Kidney glomerular epithelial cell (primary cell): ENCODE data around the gene BATF.
"Not testable (repeated sequence)": the region's sequence is repeated elsewhere in the genome, so short reads cannot be mapped to it uniquely, and the experiment has no call there.

Source experiments
- DNase-seq: peaks from one replicate; lab custom pipeline; 2025; lab: John Stamatoyannopoulos, UW

The BATF gene, protein sequence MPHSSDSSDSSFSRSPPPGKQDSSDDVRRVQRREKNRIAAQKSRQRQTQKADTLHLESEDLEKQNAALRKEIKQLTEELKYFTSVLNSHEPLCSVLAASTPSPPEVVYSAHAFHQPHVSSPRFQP

DNA sequence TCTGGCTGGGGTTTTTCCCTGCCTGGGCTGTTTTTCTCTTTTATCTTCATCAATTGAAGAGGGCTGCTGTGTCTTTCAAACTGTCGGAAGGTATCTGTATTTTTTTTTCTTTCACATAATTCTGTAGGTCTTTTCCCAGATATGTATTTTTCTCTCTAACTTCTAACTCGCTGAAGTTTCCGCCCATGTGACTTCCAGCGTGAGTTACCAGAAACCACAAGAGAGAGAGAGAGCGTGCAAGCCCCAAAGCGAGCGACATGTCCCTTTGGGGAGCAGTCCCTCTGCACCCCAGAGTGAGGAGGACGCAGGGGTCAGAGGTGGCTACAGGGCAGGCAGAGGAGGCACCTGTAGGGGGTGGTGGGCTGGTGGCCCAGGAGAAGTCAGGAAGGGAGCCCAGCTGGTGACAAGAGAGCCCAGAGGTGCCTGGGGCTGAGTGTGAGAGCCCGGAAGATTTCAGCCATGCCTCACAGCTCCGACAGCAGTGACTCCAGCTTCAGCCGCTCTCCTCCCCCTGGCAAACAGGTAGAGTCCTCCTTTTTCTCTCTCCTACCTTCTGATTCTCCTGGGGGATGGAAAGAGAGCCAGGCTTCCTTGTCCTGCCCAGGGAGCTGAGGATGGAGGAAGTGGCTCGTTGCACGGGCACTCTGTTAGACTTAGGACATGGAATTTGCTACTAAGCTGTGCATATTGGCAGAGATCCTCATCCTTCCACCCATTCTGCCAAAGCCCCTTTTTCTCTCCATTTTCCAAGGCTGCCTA lies at the start of gene BATF:
BATF (plus strand) TSS at position 246 of the 759 bp plus-strand sequence; CDS start at position 460, 214 bp downstream.
- DNase-seq, result no peak

- DNase-seq, result not testable (repeated sequence)
Observed at GRCh38 chr14:75474127-75474526, 48.1 kb upstream of the BATF start.

DNA sequence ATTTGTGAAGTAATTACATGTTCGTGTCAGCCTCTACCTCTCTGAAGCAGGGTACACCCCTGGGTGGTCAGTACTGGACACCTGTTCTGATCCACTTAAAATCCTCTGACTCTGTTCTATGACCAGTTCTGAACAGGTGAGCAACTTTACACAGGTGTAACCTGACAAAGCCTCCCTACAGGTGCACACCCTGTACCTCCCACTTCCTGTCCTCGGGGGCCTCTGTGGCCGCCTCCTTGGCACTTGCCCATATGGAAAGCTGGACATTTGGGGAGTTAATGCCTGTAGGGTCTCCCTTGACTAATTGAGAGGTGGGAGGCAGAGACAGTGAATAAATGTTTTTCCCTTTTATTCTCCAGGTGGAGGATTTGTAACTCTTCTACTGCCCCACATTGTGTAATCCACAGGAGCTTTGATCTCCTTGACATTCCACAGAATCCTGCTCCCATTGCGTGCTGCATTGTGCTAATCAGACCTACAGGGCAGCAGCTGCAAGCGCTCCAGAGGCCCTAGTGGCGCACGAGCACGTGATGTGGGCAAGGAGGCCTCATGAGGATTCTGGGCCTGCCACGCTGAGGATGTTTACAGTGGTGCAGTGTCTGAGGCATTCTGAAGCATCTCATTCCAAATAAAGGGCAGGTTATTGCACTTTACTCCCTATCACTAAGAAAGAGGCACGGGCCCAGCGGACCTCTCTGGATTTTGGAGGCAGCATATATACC lies 45.8 kb upstream of the BATF start:
- DNase-seq, result no peak

GRCh38 chr14:75477881-75478280 lies 44.4 kb upstream of the BATF start:
- DNase-seq, result no peak

DNA sequence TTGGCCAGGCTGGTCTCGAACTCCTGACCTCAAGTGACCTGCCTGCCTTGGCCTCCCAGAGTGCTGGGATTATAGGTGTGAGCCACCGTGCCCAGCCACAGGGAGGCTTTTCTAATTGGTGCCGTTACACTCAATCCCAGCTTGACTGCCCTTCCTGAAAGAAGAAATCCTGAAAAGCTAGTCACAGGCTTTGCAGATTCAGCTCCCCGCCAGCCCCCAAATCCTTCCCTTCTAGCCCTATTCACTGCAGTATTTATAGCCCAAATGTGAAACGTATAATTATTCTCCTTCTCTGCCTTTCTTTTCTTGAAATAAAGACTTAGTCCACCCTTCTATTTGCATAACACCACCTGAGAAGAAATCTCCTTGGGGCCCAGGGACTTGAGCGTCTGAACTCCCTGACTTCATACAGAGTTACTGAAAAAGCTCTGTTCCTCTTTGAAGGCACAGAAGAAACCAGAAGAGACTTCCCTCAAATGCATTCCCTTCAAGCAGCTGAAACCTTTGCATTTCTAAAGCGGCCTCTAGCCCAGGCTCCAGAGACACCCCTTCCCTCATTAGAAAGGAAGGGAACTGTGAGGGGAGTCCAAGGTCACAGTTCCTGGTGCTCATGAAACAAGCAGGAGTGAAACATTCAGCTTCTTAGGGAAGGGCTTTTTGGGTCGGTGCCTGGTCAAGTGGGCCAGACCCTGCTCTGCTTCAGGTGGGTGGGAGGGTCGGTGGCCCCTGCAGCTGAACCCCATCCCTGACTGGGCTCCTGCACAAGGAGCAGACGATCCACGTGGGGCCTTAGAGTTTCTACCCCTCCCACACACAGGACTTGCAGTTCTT lies 42.3 kb upstream of the BATF start:
- no peak for DNase-seq

- DNase-seq, result no peak
Observed at GRCh38 chr14:75482366-75482765, 39.9 kb upstream of the BATF start.

DNA sequence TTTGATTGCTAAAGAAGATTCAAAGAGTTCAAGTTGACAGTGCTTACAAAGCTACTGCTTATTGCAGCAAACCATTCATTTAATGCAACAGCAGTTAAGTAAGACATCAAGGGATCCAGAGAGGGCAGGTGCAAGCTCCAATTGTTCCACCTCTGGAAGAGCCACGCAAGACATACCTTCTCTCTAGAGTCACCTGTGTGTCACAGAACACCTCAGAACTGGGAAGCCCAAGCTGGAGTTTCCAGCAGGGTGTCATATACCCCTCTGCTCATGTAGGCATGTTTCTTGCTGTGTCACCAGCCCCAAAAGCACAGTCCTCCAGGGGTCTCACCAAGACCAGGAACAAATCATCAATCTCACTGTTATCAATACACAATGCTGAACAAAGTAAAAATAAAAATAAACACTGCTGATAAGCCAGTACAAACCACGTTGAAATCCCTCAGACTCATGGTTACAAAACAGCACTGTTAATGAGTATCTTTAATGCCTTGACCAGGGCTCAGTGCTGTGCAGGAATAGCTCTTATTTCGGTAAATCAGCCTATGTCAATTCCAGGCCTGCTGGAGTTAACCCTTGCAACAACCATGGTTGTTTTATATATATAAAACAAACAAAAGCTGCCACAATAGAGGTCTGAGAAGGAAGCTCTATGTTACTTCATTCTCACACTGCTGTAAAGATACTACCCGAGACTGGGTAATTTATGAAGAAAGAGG lies 37.4 kb upstream of the BATF start:
- no peak for DNase-seq

DNA sequence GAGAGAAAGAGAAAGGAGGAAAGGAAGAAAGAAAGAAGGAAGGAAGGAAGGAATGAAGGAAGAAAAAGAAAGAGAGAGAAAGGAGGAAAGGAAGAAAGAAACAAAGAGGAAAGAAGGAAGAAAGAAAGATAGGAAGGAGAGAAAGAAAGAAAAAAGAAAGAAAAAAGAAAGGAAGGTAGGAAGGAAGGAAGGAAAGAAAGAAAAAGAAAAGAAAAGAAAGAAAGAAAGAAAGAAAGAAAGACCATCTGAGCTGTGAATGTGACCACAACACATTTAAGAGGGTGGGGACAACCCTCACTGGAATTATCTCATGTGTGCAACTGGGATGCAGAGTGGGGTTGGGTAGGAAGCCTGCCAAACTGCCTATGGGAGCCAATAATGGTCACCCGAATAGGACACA lies 36.0 kb upstream of the BATF start:
- DNase-seq, result no peak

- peak; percentile 10 for DNase-seq
Observed at GRCh38 chr14:75487155-75487671, 35.1 kb upstream of the BATF start.

DNA sequence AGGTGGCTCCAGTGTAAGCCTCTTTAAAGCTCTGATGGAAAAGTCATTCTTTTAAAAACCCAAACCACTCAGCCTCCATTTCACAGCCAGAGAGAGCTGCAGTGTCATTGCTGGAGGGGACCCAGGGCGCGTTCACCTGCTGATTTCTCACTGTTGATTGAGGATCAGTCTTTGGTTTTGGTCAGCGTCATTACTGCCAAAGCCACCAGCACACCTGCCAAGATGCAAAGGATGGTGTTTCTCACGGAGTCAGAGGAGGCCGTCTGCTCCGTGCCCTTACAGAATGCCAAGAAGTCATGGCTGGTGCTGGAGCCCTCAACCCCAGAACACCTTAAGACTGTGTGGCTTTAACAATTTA lies 32.8 kb upstream of the BATF start:
- DNase-seq, result no peak

DNA sequence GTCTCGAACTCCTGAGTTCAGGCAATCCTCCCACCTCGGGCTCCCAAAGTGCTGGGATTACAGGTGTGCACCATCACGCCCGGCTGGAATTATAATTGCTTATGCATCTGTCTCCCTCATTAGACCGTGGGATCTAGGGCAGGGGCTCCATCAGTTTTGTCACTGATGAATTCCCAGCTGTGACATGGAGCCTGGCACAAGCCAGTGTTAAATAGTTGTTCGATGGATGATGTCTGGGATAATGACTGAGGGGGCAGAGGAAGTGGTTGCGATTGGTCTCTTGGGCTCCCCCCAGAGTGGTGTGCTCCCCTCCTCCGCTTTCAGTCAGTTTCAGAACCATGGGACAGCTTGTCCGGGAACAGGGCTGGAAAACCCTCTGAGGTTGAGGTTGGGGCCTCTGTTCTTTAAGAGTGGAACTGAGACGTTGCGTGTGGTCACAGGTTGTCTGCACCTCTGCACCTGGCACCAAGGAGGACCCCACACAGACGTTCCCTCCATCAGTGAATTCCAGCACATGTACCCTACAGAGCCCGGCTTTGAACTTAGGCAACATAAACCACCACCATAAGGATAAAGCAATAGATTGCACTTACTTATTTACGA lies 30.8 kb upstream of the BATF start:
- DNase-seq, result no peak

GRCh38 chr14:75492832-75493591 lies 29.3 kb upstream of the BATF start:
- DNase-seq, result no peak

DNA sequence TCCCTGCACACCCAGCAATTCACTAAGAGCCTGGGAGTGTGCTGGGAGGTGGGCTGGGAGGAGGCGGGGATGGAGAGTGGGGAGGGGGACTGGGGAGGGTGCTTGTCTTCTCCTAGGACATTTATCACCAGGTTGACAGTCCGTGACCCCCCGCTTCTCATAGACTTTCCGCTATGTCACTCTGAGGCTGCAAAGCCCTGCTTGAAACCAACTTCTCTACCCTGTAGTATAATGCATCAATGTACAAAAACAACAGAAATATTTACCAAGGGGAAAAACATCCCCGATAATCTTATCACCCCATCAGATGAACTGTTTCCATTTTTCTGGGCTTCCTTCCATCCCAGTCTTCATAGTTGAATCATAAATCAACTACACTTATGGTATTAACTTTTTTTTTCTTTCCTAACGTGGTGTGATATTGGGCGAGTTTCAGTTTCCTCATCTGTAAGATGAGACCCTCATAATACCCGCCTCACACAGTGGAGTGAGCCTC lies 28.6 kb upstream of the BATF start:
- no peak for DNase-seq

DNA sequence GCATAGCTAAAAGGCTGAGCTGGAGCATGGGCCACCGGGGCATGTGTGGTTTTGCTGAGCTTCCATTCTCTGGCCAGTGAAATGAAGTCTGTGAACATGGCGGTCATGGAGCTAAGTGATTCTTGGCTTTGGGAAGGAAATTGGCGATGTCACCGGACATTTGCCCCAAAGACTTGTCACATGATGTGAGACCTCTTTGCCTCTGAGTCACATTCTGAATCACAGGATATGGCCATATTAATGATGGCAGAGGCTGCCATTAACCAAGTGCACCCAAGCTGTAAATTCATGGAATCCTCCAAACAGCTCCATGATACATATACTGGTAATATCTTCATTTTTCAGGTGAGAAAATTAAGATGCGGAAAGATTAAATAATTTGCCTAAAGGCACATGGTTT lies 27.4 kb upstream of the BATF start:
- DNase-seq, result no peak

GRCh38 chr14:75495399-75495798 lies 26.9 kb upstream of the BATF start:
- no peak for DNase-seq

- no peak for DNase-seq
Observed at GRCh38 chr14:75495882-75496281, 26.4 kb upstream of the BATF start.

DNA sequence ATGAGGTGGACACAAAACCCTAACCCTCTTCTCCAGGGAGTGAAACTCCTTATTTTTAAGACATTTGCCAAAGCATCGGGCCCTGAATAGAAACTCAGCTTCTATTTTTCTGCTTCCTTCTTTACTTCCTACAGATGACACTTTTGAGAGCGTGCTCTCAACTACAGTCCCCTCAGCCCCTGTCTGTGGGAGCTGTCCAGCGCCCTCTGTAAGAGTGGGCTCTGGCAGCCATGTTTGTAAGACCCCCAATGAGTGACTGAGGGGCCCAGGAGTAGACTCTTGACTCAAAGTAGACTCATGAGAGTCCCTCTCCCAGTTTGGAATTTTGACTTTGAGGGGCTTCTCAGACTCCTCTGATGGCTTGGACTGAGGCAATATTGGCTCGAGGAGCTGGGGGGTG lies 25.5 kb upstream of the BATF start:
- no peak for DNase-seq

DNA sequence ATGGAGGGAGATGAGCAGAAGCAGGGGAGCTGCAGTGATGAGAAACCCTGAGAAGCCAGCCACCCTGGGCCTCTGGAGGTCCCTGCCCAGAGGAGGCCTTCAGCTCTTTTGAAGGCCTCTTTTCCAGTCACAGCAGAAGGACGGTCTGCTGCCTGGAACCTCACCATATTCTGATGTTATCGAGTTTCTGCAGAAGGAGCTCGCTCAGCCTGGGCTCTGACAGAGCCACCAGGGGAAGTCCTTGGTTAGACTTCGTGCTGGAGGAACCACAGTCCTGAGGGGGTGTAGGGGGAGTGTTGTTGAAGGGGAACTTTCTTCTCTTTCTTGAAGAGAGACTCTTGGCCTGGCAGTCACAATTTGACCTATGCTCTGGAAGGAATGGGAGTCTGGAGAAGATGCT lies 25.1 kb upstream of the BATF start:
- no peak for DNase-seq

DNA sequence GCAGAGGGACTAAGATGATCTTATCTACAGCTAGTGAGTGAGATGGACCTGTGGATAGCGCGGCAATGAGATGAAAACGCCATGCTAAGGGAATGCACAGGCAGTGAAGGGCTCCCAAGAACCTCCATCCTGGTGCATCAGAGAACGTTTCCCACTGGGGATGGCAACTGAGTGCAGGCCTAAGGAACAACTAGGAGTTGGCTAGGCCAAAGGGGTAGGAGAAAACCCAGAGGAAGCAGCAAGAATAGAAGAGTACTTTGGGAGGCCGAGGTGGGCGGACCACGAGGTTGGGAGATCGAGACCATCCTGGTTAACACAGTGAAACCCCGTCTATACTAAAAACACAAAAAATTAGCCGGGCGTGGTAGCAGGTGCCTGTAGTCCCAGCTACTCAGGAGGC lies 24.6 kb upstream of the BATF start:
- no peak for DNase-seq
